ENCODE results near the gene PIGV.

DNA sequence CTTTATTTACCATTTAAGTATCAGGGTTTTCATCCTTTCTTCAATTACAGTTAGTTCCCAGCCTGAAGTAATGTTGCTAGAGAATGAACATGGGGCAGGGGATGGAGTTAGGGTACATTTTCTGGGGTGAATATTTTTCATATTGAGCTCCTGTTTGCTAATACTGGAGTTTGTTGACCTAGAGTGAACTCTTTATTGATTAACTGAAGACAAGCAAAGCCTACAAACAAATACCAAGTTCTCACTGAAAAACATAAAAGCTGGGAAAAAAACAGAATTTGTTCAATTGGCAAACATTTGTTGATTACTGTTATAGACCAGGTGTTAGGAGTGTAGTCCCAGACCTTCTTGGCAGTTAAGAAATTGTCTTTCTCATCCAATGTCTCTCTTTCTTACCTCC lies 28.2 kb upstream of the PIGV start:
- TF ChIP-seq, protein P1, sequence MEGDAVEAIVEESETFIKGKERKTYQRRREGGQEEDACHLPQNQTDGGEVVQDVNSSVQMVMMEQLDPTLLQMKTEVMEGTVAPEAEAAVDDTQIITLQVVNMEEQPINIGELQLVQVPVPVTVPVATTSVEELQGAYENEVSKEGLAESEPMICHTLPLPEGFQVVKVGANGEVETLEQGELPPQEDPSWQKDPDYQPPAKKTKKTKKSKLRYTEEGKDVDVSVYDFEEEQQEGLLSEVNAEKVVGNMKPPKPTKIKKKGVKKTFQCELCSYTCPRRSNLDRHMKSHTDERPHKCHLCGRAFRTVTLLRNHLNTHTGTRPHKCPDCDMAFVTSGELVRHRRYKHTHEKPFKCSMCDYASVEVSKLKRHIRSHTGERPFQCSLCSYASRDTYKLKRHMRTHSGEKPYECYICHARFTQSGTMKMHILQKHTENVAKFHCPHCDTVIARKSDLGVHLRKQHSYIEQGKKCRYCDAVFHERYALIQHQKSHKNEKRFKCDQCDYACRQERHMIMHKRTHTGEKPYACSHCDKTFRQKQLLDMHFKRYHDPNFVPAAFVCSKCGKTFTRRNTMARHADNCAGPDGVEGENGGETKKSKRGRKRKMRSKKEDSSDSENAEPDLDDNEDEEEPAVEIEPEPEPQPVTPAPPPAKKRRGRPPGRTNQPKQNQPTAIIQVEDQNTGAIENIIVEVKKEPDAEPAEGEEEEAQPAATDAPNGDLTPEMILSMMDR (IDR thresholded peaks at IDR 0.05; ENCODE audit: low read length): no peak
- TF ChIP-seq EZH2 (optimal IDR thresholded peaks at IDR 0.05; ENCODE audit: low read depth, low read length): no peak
- TF ChIP-seq EZH2phosphoT487 (IDR thresholded peaks at IDR 0.05; ENCODE audit: low read length): no peak

All from MM.1S (cell line).